OCI-LY3 (cell line): ENCODE results near the gene ITM2B.

Experiments used
- CTCF ChIP-seq: fragments of 200-600, 300-600 bp; sonication (generic); IDR thresholded peaks from 2 replicates; pipeline ENCODE4 v1.5.1; 2014; ENCODE audit warnings: antibody characterized with exemption, low read length, low read depth
- EZH2phosphoT487 ChIP-seq: fragments of 200-600 bp; shearing (Covaris generic); IDR thresholded peaks from 2 replicates; pipeline ENCODE4 v1.6.1; 2018; ENCODE audit warnings: antibody characterized with exemption, mixed run types, low read depth

GRCh38 chr13:48258002-48258401, 25.0 kb downstream of the ITM2B start:
- TF ChIP-seq CTCF (no peak), EZH2phosphoT487 (no peak)
